DOHH2 (cell line): ENCODE data around the gene CFAP77.

Source experiments
- CTCF ChIP-seq: fragments of 200-600 bp; sonication (generic); IDR thresholded peaks from one replicate; pipeline ENCODE4 v1.5.1; 2014; ENCODE audit warnings: antibody characterized with exemption, mild to moderate bottlenecking, low read depth, low read length; ENCODE audit not compliant: poor library complexity, severe bottlenecking
- EZH2phosphoT487 ChIP-seq: fragments of 200-600 bp; sonication (generic); IDR thresholded peaks from 2 replicates; pipeline ENCODE4 v1.6.1; 2017; ENCODE audit warnings: borderline replicate concordance, mild to moderate bottlenecking, antibody characterized with exemption, low read length, moderate library complexity, mixed read lengths

GRCh38 chr9:132487351-132487791 is 77.4 kb downstream of the CFAP77 start:
- TF ChIP-seq CTCF (no peak), EZH2phosphoT487 (no peak)
